ENCODE data around the gene FAM107B. TPM values are rescaled to one million over a fixed set of nuclear protein-coding genes. Genes with fewer than 3 reads are reported as not detected.

Gene FAM107B
- total RNA-seq, 1 experiment from 2014 or later: 24.5 TPM

DNA sequence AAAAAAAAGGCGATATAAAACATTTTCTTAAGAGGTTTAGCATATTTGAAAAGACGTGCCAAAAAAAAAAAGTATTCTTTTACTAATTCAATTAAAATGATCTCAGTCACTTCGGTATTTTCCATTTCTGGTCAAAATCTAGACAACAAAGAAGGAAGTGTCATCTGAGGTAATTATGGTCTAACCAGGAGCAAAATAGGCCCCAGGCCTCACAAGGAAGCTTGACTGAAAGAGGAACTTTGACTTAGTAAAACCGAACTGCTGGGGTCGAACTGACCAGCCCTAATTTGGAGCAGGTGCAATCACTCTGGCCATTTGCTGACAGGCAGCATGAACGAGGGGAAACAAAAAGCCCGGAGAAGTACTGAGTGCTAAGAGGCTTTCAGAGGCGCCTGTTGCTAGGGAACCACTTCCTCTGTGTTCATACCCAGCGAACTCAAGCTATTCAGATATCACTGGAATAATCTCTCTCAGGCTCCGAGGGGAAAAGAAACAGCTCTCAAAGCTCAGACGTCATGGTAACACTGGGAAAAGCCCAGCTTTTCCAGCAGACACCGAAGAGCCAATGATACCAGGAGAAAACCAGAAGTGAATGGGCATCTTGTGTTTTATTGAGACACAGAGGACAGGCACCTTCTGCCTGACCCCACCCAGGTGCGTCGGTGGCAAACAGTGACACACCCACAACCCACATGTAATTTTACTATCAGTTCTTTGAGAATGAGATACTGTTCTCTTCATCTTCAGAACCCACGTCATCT, 126.5 kb downstream of the FAM107B start:
- Histone ChIP-seq H3K4me1 (ENCODE audit: insufficient read depth, low read length) (peaks cover 10% of the 10 kb centered on the region), H3T11ph (ENCODE audit: low read length) (peak overlapping the region; percentile 82), H3K27me3 (ENCODE audit: insufficient read depth, low read length) (0 out of 2 replicates have a peak, but pooled peaks cover 2% of the 10 kb centered on the region), H4K20me1 (ENCODE audit: control insufficient read depth, insufficient read depth, insufficient read length) (no peaks in the 10 kb centered on the region), H2BK20ac (ENCODE audit: low read depth, low read length, poor library complexity, severe bottlenecking) (peak overlapping the region; percentile 97), H2BK120ac (ENCODE audit: low read depth, low read length, poor library complexity, severe bottlenecking) (no peak overlapping the region), H3K23ac (ENCODE audit: insufficient read length, low read depth, low read length) (no peak overlapping the region), H2BK5ac (ENCODE audit: insufficient read length, low read length) (no peak overlapping the region), H3K14ac (ENCODE audit: insufficient read depth, low read length) (peak overlapping the region; percentile 78; the same call in 1 of the 2 replicates), H3K9ac (ENCODE audit: extremely low read depth, insufficient read length, low read length) (no peak overlapping the region), H3K56ac (ENCODE audit: insufficient read length, low read depth, low read length) (no peak overlapping the region), H4K8ac (replicated peaks; ENCODE audit: insufficient read length, low read depth, low read length) (no peak overlapping the region), H3K79me1 (ENCODE audit: insufficient read depth, low read depth, low read length, poor library complexity, severe bottlenecking) (no peaks in the 10 kb centered on the region), H3K4me2 (ENCODE audit: insufficient read depth, insufficient read length, low read length) (no peak overlapping the region), H2BK15ac (ENCODE audit: low read depth, low read length) (no peak overlapping the region), H3K27ac (ENCODE audit: insufficient read length, low read depth, low read length) (no peak overlapping the region), H3K18ac (ENCODE audit: insufficient read length, low read depth, low read length) (peak overlapping the region; percentile 91), H3K9me3 (ENCODE audit: control insufficient read depth, low read depth, low read length) (no peaks in the 10 kb centered on the region), H4K5ac (ENCODE audit: insufficient read length, low read depth, low read length) (no peak overlapping the region), H2AK5ac (ENCODE audit: insufficient read length, low read length) (no peak overlapping the region), H2AFZ (ENCODE audit: low read length) (no peak overlapping the region), H4K91ac (ENCODE audit: insufficient read length, low read depth, low read length) (no peak overlapping the region), H3K4ac (ENCODE audit: low read depth, low read length) (no peak overlapping the region), H3K79me2 (ENCODE audit: insufficient read depth, low read length) (no peaks in the 10 kb centered on the region), H3K23me2 (ENCODE audit: insufficient read length, low read depth, low read length, poor library complexity, severe bottlenecking) (peaks cover 2% of the 10 kb centered on the region), H2BK12ac (ENCODE audit: insufficient read length, low read depth, low read length) (peak overlapping the region; percentile 93)
- H3K4me3 Mint-ChIP-seq: no peak overlapping the region
- no peaks in the 10 kb centered on the region for H3K27me3 Mint-ChIP-seq (ENCODE audit: low read depth)
- no CpG with 5 or more reads among the region's 15 CpGs for WGBS (ENCODE audit: extremely low coverage, insufficient read length, low lambda C conversion rate)
- no peaks in the 10 kb centered on the region; a peak in 1 of 7 replicates for H3K36me3 Mint-ChIP-seq (ENCODE audit: insufficient read depth in 1 of 3, low read depth in 3 of 3)
- TF ChIP-seq, protein P1, sequence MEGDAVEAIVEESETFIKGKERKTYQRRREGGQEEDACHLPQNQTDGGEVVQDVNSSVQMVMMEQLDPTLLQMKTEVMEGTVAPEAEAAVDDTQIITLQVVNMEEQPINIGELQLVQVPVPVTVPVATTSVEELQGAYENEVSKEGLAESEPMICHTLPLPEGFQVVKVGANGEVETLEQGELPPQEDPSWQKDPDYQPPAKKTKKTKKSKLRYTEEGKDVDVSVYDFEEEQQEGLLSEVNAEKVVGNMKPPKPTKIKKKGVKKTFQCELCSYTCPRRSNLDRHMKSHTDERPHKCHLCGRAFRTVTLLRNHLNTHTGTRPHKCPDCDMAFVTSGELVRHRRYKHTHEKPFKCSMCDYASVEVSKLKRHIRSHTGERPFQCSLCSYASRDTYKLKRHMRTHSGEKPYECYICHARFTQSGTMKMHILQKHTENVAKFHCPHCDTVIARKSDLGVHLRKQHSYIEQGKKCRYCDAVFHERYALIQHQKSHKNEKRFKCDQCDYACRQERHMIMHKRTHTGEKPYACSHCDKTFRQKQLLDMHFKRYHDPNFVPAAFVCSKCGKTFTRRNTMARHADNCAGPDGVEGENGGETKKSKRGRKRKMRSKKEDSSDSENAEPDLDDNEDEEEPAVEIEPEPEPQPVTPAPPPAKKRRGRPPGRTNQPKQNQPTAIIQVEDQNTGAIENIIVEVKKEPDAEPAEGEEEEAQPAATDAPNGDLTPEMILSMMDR (conservative IDR thresholded peaks at IDR 0.05): no peak
- no peaks in the 10 kb centered on the region; a peak in 1 of 5 replicates for H3K9me3 Mint-ChIP-seq
- H3K4me1 Mint-ChIP-seq: peaks cover 29 to 44% of the 10 kb centered on the region in 2 experiments
- peak; percentile 41 for DNase-seq
- H3K27ac Mint-ChIP-seq: 0 out of 7 replicates have a peak overlapping the region, but pooled peaks of 1 of the 3 experiments have one; percentile 73

Data from H9 (cell line).